GM19455 (cell line): ENCODE data around the gene CPLANE1.

Experiments
- ATAC-seq: cut with Tn5 transposase; IDR thresholded peaks from one replicate; pipeline ENCODE4 v1.9.1; 2021; ENCODE audit not compliant: unreplicated experiment

Gene CPLANE1

GRCh38 chr5:37071901-37072581 lies 177.1 kb downstream of the CPLANE1 start:
- no peak for ATAC-seq

DNA sequence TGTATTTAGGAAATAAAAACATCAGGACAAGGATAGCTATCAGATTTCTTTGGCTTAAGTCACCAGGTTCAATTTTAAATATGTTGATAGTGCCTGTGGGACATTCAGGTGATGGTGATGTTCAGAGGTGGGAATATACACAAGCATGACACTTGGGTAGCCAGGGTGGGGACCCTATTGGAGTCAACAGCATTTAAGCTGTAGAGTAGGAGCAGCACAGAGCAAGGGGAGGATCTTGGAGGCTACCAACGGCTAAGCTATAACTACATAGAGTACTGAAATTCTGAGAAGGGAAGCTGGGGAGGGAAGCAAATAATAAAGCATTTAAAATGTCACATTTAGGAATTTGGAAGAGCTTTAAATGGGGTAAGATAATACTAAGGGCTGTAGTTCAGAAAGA lies 177.7 kb downstream of the CPLANE1 start:
- no peak for ATAC-seq

DNA sequence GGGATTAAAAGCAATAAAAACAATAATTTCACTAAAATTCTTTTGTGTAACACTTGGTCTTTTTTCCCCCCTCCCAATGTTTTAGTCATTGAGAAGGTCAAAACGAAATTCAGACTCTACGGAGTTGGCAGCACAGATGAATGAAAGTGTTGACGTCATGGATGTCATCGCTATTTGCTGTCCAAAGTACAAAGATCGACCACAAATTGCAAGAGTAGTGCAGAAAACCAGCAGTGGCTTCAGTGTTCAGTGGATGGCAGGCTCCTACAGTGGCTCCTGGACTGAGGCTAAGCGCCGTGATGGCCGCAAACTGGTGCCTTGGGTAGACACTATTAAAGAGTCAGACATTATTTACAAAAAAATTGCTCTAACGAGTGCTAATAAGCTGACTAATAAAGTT lies 184.7 kb downstream of the CPLANE1 start:
- ATAC-seq = no peak

- ATAC-seq = no peak
These were observed 185.4 kb downstream of the CPLANE1 start for GRCh38 chr5:37063739-37064138.

DNA sequence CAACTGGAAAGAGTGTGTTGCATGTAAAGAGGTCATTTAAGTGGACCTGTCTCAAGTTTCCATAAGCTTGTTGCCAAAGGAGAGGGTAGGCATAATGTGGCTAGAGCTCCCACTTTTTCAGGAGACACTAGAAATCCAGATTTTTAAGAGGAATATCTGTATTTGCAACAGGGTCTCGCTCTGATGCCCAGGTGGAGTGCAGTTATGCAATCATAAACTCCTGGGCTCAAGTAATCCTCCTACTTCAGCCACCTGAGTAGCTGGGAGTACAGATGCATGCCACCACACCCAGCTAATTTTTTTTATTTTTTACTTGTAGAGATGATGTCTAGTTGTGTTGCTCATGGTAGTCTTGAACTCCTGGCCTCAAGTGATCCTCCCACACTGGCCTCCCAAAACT lies 189.1 kb downstream of the CPLANE1 start:
- ATAC-seq = no peak

DNA sequence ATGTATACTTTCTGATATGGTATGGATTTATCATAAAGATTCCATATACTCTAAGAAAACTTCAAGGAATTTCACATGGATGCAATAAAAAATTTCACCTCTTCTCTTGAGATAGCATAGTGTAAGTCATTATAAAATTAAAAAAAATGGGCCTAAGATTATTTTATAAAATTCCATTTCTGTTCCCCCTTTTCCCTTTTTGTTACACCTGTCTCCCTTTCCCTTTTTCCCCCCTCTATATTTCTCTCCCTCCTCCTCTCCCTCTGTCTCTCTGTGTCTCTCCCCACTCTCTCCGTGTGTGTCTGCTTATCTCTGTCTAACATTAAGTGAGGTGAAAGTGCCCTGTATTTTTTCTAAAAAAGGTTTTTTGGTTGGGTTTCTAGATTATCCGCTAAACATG lies 192.4 kb downstream of the CPLANE1 start:
- no peak for ATAC-seq
